Panc1 (cell line): ENCODE results near the gene UBE2L6. TPM values are rescaled to one million over a fixed set of nuclear protein-coding genes. Genes with fewer than 3 reads are reported as not detected.

ENCODE experiments used
- ATAC-seq: fragments of 200-7000 bp; cut with Tn5 transposase; 2 replicates; pipeline ENCODE4 v1.9.1; 2020; ENCODE audit warnings: mild to moderate bottlenecking, moderate library complexity
- BruUV-seq: library from RNA; stranded (reverse); fragments of 400-500 nt; replicated peaks from 2 replicates; lab custom pipeline; 2021; lab: Mats Ljungman, UMichigan
- CTCF ChIA-PET: fragments of 300-600 bp; sonication (Branson Sonifier 250); formaldehyde crosslinking; loops from one replicate; lab custom pipeline; 2022; ENCODE audit warnings: antibody characterized with exemption; lab: Charles Lee
- POLR2A ChIA-PET: fragments of 300-600 bp; sonication (Branson Sonifier 250); formaldehyde crosslinking; loops from one replicate; lab custom pipeline; 2022; ENCODE audit warnings: antibody characterized with exemption; lab: Charles Lee
- DNase-seq: peaks from one replicate; pipeline ENCODE4 v3.0.0-alpha.2; 2010; ENCODE audit warnings: low read depth, low spot score
- H3K27ac ChIP-seq: 2 replicates; pipeline ENCODE4 v1.5.1; 2011; ENCODE audit warnings: mild to moderate bottlenecking, low read length, inconsistent platforms
- H3K27me3 ChIP-seq: fragments of 200-500 bp; sonication (Bioruptor generic); 2 replicates; pipeline ENCODE4 v1.6.0; 2014; ENCODE audit warnings: low read length, inconsistent platforms; ENCODE audit not compliant: control insufficient read depth, insufficient read depth
- H3K36me3 ChIP-seq: fragments of 200-500 bp; sonication (Bioruptor generic); 2 replicates; pipeline ENCODE4 v1.5.1; 2014; ENCODE audit warnings: inconsistent platforms, mild to moderate bottlenecking, low read length, moderate library complexity; ENCODE audit not compliant: control insufficient read depth, insufficient read depth
- H3K4me1 ChIP-seq: 2 replicates; pipeline ENCODE4 v1.5.1; 2011; ENCODE audit warnings: inconsistent platforms, mild to moderate bottlenecking, low read length, moderate library complexity; ENCODE audit not compliant: control insufficient read depth, insufficient read depth
- H3K4me3 ChIP-seq, 2 experiments: 2 replicates each; pipeline ENCODE4 v1.5.1; 2011 to 2012; ENCODE audit warnings: low read depth in 2 of 2, low read length in 2 of 2, mild to moderate bottlenecking in 2 of 2, inconsistent platforms in 1 of 2, moderate library complexity in 1 of 2
- H3K9me3 ChIP-seq: fragments of 200-500 bp; sonication (Bioruptor generic); 2 replicates; pipeline ENCODE4 v1.5.1; 2014; ENCODE audit warnings: low read depth, mild to moderate bottlenecking, inconsistent platforms, low read length, moderate library complexity; ENCODE audit not compliant: control insufficient read depth, insufficient read depth
- POLR2AphosphoS5 ChIP-seq: IDR thresholded peaks from 2 replicates; pipeline ENCODE4 v1.6.1; 2012; ENCODE audit warnings: mild to moderate bottlenecking, low read depth, low read length, moderate library complexity
- REST ChIP-seq, 2 experiments: IDR thresholded peaks; 2 replicates each; pipeline ENCODE4 v1.6.1; 2011 to 2012; ENCODE audit warnings: low read depth in 2 of 2, control low read depth in 1 of 2, low read length in 1 of 2, mild to moderate bottlenecking in 1 of 2, moderate library complexity in 1 of 2; ENCODE audit not compliant: insufficient read depth in 1 of 2
- SIN3A ChIP-seq: IDR thresholded peaks from 2 replicates; pipeline ENCODE4 v1.6.1; 2012; ENCODE audit warnings: low read depth, mild to moderate bottlenecking, low read length, moderate library complexity, borderline replicate concordance; ENCODE audit not compliant: insufficient read depth
- TCF7L2 ChIP-seq: IDR thresholded peaks from 2 replicates; pipeline ENCODE4 v1.6.1; 2011; ENCODE audit warnings: mild to moderate bottlenecking, low read depth, low read length, inconsistent platforms
- in situ Hi-C: cut with HindIII; loops from 2 replicates; pipeline ENCODE4 v1.10.0; 2016; ENCODE audit warnings: low sequenced_read_pairs, low pct_unique_long_range_greater_than_20kb
- intact Hi-C: fragments of 100-400 bp; cut with micrococcal nuclease; formaldehyde crosslinking; loops from one replicate; pipeline ENCODE4 v1.10.0; 2022; ENCODE audit not compliant: unreplicated experiment
- total RNA-seq: library from RNA; stranded (reverse); gene quantifications from one replicate; pipeline ENCODE4 v1.2.1, GENCODE V29; 2021; ENCODE audit not compliant: unreplicated experiment
- TF ChIP-seq, protein P1 (sequence below): fragments of 450-650 bp; IDR thresholded peaks from 2 replicates; pipeline ENCODE4 v1.5.1; 2017; ENCODE audit warnings: mild to moderate bottlenecking

Gene UBE2L6
- total RNA-seq, 1 experiment from 2014 or later, result 19.1 TPM

DNA sequence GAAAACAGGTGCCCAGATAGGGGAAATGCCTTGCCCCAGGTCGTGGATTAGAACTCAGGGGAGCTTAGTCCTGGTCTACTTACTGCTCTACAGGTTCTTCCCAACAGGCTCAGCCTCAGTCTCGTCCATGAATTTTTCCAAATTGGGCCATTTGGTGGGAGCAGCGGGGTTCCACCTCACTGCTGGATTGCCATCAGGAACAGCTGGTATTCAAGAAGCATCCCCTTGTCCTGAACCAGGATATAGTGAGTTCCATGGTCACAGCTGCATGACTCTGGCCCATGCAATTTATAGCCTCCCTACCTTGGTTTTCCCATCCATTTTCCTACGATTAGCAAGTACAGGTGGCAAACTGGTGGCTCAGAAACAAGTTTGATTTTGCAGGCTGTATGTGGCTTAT lies 6.6 kb upstream of the UBE2L6 start:
- in situ Hi-C loops, result no loop called here
- no peak overlapping the region for H3K27ac ChIP-seq
- no peak for ATAC-seq
- no peaks in the 10 kb centered on the region for H3K9me3 ChIP-seq
- CTCF ChIA-PET, result no interaction called here
- no peaks in the 10 kb centered on the region for H3K4me1 ChIP-seq
- no peak for DNase-seq
- intact Hi-C loops, result no loop called here
- no peak overlapping the region for H3K4me3 ChIP-seq
- POLR2A ChIA-PET, result interaction anchor here (0.5 kb wide), 1 partner anchor 24 kb away, joined by 3 read pairs; no protein-coding TSS in a partner anchor
- TF ChIP-seq TCF7L2, result no peak
- TF ChIP-seq, protein P1, sequence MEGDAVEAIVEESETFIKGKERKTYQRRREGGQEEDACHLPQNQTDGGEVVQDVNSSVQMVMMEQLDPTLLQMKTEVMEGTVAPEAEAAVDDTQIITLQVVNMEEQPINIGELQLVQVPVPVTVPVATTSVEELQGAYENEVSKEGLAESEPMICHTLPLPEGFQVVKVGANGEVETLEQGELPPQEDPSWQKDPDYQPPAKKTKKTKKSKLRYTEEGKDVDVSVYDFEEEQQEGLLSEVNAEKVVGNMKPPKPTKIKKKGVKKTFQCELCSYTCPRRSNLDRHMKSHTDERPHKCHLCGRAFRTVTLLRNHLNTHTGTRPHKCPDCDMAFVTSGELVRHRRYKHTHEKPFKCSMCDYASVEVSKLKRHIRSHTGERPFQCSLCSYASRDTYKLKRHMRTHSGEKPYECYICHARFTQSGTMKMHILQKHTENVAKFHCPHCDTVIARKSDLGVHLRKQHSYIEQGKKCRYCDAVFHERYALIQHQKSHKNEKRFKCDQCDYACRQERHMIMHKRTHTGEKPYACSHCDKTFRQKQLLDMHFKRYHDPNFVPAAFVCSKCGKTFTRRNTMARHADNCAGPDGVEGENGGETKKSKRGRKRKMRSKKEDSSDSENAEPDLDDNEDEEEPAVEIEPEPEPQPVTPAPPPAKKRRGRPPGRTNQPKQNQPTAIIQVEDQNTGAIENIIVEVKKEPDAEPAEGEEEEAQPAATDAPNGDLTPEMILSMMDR, result no peak
- no peak for TF ChIP-seq POLR2AphosphoS5
- TF ChIP-seq REST (IDR thresholded peaks at IDR 0.05; ENCODE audit: insufficient read depth in 1 of 2, low read depth in 2 of 2, low read length in 1 of 2), result no peak
- no peak for TF ChIP-seq SIN3A
- no TSS peak for BruUV-seq
- H3K36me3 ChIP-seq, result no peaks in the 10 kb centered on the region
- H3K27me3 ChIP-seq, result no peaks in the 10 kb centered on the region

- H3K4me1 ChIP-seq, result peaks cover 3% of the 10 kb centered on the region
- intact Hi-C loops (loop anchor here (2.0 kb wide), 1 partner anchor 45 kb away; no protein-coding TSS in a partner anchor), in situ Hi-C loops (no loop called here)
- ChIA-PET CTCF (interaction anchor here (1.0 kb wide), 1 partner anchor 70 kb away, joined by 3 read pairs; no protein-coding TSS in a partner anchor), POLR2A (no interaction called here)
- H3K4me3 ChIP-seq, result no peak overlapping the region
- ATAC-seq (no peak), DNase-seq (no peak)
- H3K36me3 ChIP-seq, result no peaks in the 10 kb centered on the region; the same call in 1 of the 2 replicates
- no peak for TF ChIP-seq TCF7L2
- TF ChIP-seq REST (IDR thresholded peaks at IDR 0.05; ENCODE audit: insufficient read depth in 1 of 2, low read depth in 2 of 2, low read length in 1 of 2), result no peak
- no peak for TF ChIP-seq POLR2AphosphoS5
- TF ChIP-seq, protein P1, result no peak
- no peak for TF ChIP-seq SIN3A
- no TSS peak for BruUV-seq
- H3K27ac ChIP-seq, result no peak overlapping the region
- no peaks in the 10 kb centered on the region for H3K27me3 ChIP-seq
- no peaks in the 10 kb centered on the region for H3K9me3 ChIP-seq
Measured at GRCh38 chr11:57571606-57572005, 4.1 kb upstream of the UBE2L6 start.
